ENCODE measurements around the gene SCAMP4. TPM values are rescaled to one million over a fixed set of nuclear protein-coding genes. Genes with fewer than 3 reads are reported as not detected.

SCAMP4 gene
- total RNA-seq, 1 experiment from 2014 or later: 69.0 TPM

DNA sequence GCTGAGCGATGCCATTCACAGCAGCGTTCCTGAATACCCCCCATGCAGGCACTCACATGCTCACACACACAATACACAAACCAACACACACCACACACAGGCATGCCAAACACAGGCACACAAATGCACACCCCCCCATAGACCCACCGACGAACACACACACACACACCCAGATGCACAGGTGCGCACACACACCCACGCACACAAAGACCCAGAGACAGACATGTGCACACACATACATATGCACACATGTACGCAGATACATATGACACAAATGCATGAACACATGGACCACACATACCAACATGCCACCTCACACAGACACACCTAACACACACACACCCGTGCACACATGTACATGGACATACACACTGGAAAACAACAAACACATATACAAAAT, 28.7 kb downstream of the SCAMP4 start:
- Histone ChIP-seq H2AK5ac (ENCODE audit: insufficient read length, low read length) (no peak overlapping the region), H3K4me1 (ENCODE audit: insufficient read depth, low read length) (no peaks in the 10 kb centered on the region), H2BK20ac (ENCODE audit: low read depth, low read length, poor library complexity, severe bottlenecking) (no peak overlapping the region), H3K27me3 (ENCODE audit: insufficient read depth, low read length) (no peaks in the 10 kb centered on the region), H2BK12ac (ENCODE audit: insufficient read length, low read depth, low read length) (no peak overlapping the region), H3K27ac (ENCODE audit: insufficient read length, low read depth, low read length) (no peak overlapping the region), H2AFZ (ENCODE audit: low read length) (no peak overlapping the region), H3T11ph (ENCODE audit: low read length) (no peak overlapping the region), H3K9me3 (ENCODE audit: control insufficient read depth, low read depth, low read length) (no peaks in the 10 kb centered on the region), H3K9ac (ENCODE audit: extremely low read depth, insufficient read length, low read length) (no peak overlapping the region), H4K20me1 (ENCODE audit: control insufficient read depth, insufficient read depth, insufficient read length) (no peaks in the 10 kb centered on the region), H2BK120ac (ENCODE audit: low read depth, low read length, poor library complexity, severe bottlenecking) (no peak overlapping the region), H2BK15ac (ENCODE audit: low read depth, low read length) (no peak overlapping the region), H3K14ac (ENCODE audit: insufficient read depth, low read length) (no peak overlapping the region), H4K91ac (ENCODE audit: insufficient read length, low read depth, low read length) (no peak overlapping the region), H3K4ac (ENCODE audit: low read depth, low read length) (no peak overlapping the region), H4K5ac (ENCODE audit: insufficient read length, low read depth, low read length) (no peak overlapping the region), H3K4me2 (ENCODE audit: insufficient read depth, insufficient read length, low read length) (no peak overlapping the region), H3K79me1 (ENCODE audit: insufficient read depth, low read depth, low read length, poor library complexity, severe bottlenecking) (no peaks in the 10 kb centered on the region), H3K23ac (ENCODE audit: insufficient read length, low read depth, low read length) (no peak overlapping the region), H3K56ac (ENCODE audit: insufficient read length, low read depth, low read length) (no peak overlapping the region), H2BK5ac (ENCODE audit: insufficient read length, low read length) (no peak overlapping the region), H4K8ac (replicated peaks; ENCODE audit: insufficient read length, low read depth, low read length) (no peak overlapping the region), H3K23me2 (ENCODE audit: insufficient read length, low read depth, low read length, poor library complexity, severe bottlenecking) (peaks cover 6% of the 10 kb centered on the region), H3K79me2 (ENCODE audit: insufficient read depth, low read length) (no peaks in the 10 kb centered on the region), H3K18ac (ENCODE audit: insufficient read length, low read depth, low read length) (no peak overlapping the region)
- WGBS (ENCODE audit: extremely low coverage, insufficient read length, low lambda C conversion rate): no CpG with 5 or more reads among the region's 8 CpGs
- Mint-ChIP-seq H3K36me3 (ENCODE audit: insufficient read depth in 1 of 3, low read depth in 3 of 3) (peaks cover 6 to 10% (median 10%) of the 10 kb centered on the region in 3 experiments; a peak in 6 of 7 replicates), H3K4me3 (no peak overlapping the region), H3K27ac (no peak overlapping the region), H3K4me1 (peaks cover 1 to 8% of the 10 kb centered on the region in 2 experiments; a peak in 1 of 4 replicates), H3K9me3 (peaks cover 14 to 17% of the 10 kb centered on the region in 2 experiments), H3K27me3 (ENCODE audit: low read depth) (peaks cover 19% of the 10 kb centered on the region)
- no peak for TF ChIP-seq CTCF (conservative IDR thresholded peaks at IDR 0.05)
- no peak for DNase-seq

Data from H9 (cell line).